Large intestine (tissue), 3 donors: Measurements from ENCODE around the gene PTPRM. TPM values are rescaled to one million over a fixed set of nuclear protein-coding genes. Genes with fewer than 3 reads are reported as not detected.

Source experiments
- DNase-seq, 2 donors: peaks; one replicate each; pipeline versions ENCODE4 v3.0.0 to v3.0.0-alpha.2; 2013
- H3K27ac ChIP-seq: one replicate; pipeline ENCODE4 v1.5.1; 2013; ENCODE audit warnings: low read length
- H3K27me3 ChIP-seq: 2 replicates; pipeline ENCODE4 v1.6.1; 2013; ENCODE audit warnings: low read length; ENCODE audit not compliant: control insufficient read depth, insufficient read depth
- H3K36me3 ChIP-seq: 2 replicates; pipeline ENCODE4 v1.6.1; 2013; ENCODE audit warnings: low read length; ENCODE audit not compliant: control insufficient read depth, insufficient read depth
- H3K4me1 ChIP-seq: one replicate; pipeline ENCODE4 v1.6.1; 2013; ENCODE audit warnings: low read length; ENCODE audit not compliant: control insufficient read depth, insufficient read depth
- H3K4me3 ChIP-seq: one replicate; pipeline ENCODE4 v1.5.1; 2013; ENCODE audit warnings: low read length
- H3K9me3 ChIP-seq: one replicate; pipeline ENCODE4 v1.6.1; 2013; ENCODE audit warnings: mild to moderate bottlenecking, low read depth, low read length, moderate library complexity; ENCODE audit not compliant: control insufficient read depth
- WGBS: methylation state at CpG from one replicate; pipeline ENCODE4 v1.1.5; 2013; ENCODE audit warnings: low lambda C conversion rate; ENCODE audit not compliant: insufficient coverage; 5-methylcytosine and 5-hydroxymethylcytosine counted together
- polyA plus RNA-seq: library from polyadenylated mRNA; unstranded; fragments of 120-200 nt; gene quantifications from one replicate; pipeline ENCODE4 v1.2.1, GENCODE V29; 2013

The PTPRM gene
- polyA plus RNA-seq, 1 donor, result 27.2 TPM

DNA sequence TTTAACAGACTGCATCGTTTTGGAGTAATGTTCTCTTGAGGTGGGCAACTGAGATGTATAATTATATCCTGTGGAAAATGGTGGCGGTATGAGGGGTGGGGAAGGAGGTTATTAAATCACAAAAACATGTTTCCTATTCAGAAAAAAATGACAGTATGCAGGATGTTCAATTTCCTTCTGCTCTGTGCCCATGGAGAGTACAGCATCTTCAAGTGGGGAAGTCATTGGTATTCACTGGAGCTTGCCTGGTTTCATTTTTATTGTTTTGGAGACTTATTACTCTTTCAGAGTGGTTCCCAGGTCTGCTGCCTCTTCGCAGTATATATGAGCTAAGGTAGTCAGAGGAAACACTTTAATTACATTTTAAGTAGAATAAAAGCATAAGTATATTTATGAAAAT is 723.3 kb downstream of the PTPRM start:
- H3K9me3 ChIP-seq, result no peaks in the 10 kb centered on the region
- WGBS, result no CpG with 5 or more reads among the region's 3 CpGs
- H3K36me3 ChIP-seq, result no peaks in the 10 kb centered on the region
- no peak for DNase-seq
- H3K27me3 ChIP-seq, result no peaks in the 10 kb centered on the region
- H3K27ac ChIP-seq, result no peak overlapping the region
- H3K4me1 ChIP-seq, result no peaks in the 10 kb centered on the region
- H3K4me3 ChIP-seq, result no peak overlapping the region

GRCh38 chr18:8290913-8291312 is 723.8 kb downstream of the PTPRM start:
- H3K4me3 ChIP-seq, result no peak overlapping the region
- no peak for DNase-seq
- no peaks in the 10 kb centered on the region for H3K4me1 ChIP-seq
- H3K27me3 ChIP-seq, result no peaks in the 10 kb centered on the region
- H3K27ac ChIP-seq, result no peak overlapping the region
- H3K9me3 ChIP-seq, result no peaks in the 10 kb centered on the region
- H3K36me3 ChIP-seq, result no peaks in the 10 kb centered on the region
- WGBS, result 80% methylated on average over 1 of the region's 1 CpG

DNA sequence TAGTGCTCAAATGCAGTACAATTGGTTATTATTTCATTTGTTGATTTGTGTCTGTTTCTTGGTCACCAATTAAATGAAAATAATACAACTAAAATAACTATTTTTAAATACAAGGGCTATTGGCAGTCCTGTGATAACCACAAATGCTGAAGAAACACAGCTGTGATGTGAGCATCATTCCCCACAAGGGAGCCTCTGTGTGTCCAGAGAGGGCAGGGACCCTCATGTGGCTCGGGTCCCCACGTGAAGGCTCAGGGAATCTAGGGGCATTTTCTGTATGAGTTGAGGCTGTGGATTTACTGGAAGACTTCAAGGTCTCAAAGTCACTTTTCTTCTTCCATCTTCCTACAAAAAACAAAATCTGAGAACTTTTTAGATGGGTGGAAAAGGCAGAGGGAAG is 726.1 kb downstream of the PTPRM start:
- Histone ChIP-seq H3K27ac (no peak overlapping the region), H3K4me1 (no peaks in the 10 kb centered on the region), H3K36me3 (peaks cover 2% of the 10 kb centered on the region), H3K4me3 (no peak overlapping the region), H3K9me3 (no peaks in the 10 kb centered on the region), H3K27me3 (no peaks in the 10 kb centered on the region)
- no CpG with 5 or more reads among the region's 2 CpGs for WGBS
- no peak for DNase-seq

- H3K27me3 ChIP-seq, result no peaks in the 10 kb centered on the region
- DNase-seq, result no peak
- no peak overlapping the region for H3K4me3 ChIP-seq
- no peaks in the 10 kb centered on the region for H3K4me1 ChIP-seq
- 91% methylated on average over 4 of the region's 16 CpGs for WGBS
- no peaks in the 10 kb centered on the region for H3K9me3 ChIP-seq
- peaks cover 2% of the 10 kb centered on the region for H3K36me3 ChIP-seq
- no peak overlapping the region for H3K27ac ChIP-seq
Measured at GRCh38 chr18:8296886-8297616, 729.9 kb downstream of the PTPRM start.

DNA sequence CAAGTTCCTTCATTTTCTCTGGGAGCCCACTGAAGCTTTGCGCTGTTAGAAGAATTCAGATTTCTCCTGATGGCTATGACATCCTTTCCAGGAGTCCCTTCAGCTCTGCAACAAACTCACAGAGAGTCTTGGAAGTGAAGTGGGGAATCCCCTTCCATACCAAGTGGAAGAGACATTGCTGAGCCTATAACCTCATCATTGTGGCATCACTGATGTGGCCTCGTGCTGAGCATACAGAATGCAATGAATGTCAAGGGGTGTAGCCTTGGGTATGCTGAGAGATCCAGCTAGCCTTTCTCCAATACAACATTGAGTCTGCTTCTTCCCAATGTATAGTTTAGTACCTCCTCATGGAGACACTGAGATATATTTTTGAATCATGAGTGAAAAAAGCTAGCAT is 731.1 kb downstream of the PTPRM start:
- no peaks in the 10 kb centered on the region for H3K9me3 ChIP-seq
- H3K27ac ChIP-seq, result no peak overlapping the region
- peaks cover 2% of the 10 kb centered on the region for H3K36me3 ChIP-seq
- no peak for DNase-seq
- no peaks in the 10 kb centered on the region for H3K27me3 ChIP-seq
- no CpG with 5 or more reads among the region's 2 CpGs for WGBS
- no peak overlapping the region for H3K4me3 ChIP-seq
- no peaks in the 10 kb centered on the region for H3K4me1 ChIP-seq

GRCh38 chr18:8299054-8299980 is 732.2 kb downstream of the PTPRM start:
- Histone ChIP-seq H3K36me3 (peaks cover 2% of the 10 kb centered on the region), H3K9me3 (no peaks in the 10 kb centered on the region), H3K4me3 (no peak overlapping the region), H3K27ac (no peak overlapping the region), H3K27me3 (no peaks in the 10 kb centered on the region), H3K4me1 (no peaks in the 10 kb centered on the region)
- no CpG with 5 or more reads among the region's 8 CpGs for WGBS
- DNase-seq, result no peak

DNA sequence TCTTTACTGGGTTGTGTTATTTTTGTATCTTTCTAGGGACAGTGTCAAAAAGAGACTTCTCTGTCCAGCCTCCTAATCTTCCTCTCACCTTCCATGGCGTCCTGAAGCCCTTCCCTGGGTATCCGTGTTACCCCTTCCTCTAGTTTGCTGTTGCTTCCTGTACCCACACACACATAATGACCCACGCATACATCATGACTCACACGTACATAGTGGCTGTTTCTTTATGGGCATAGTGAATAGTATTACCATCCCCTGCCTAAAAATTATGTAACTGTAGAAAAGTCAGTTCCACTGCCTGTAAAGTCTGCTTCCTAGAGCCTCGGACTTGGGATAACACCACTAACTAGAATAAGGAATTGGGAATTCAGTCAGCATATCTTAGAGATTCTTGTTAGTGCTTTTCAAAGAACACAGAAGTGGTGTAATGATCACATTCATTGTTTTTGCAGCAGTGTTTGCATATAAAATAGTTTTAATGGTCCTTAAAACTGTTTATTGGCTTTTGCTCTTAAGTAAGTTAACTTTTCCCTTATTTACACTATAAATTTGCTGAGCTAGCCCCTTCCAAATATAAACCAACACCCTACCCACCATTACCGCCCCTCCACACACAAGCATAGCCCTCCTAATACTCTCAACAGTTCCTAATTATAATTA is 733.8 kb downstream of the PTPRM start:
- no peaks in the 10 kb centered on the region for H3K9me3 ChIP-seq

GRCh38 chr18:8301427-8302172 is 734.5 kb downstream of the PTPRM start:
- WGBS, result 90% methylated on average over 4 of the region's 10 CpGs
- Histone ChIP-seq H3K27ac (no peak overlapping the region), H3K4me1 (no peaks in the 10 kb centered on the region), H3K9me3 (no peaks in the 10 kb centered on the region), H3K36me3 (peaks cover 2% of the 10 kb centered on the region), H3K4me3 (no peak overlapping the region), H3K27me3 (no peaks in the 10 kb centered on the region)
- DNase-seq, result peak in 1 of 2 donors; percentile 7

More for the DNA sequence above, 733.8 kb downstream of the PTPRM start:
- H3K4me3 ChIP-seq, result no peak overlapping the region
- no peak overlapping the region for H3K27ac ChIP-seq
- H3K36me3 ChIP-seq, result peaks cover 2% of the 10 kb centered on the region
- DNase-seq, result no peak
- no peaks in the 10 kb centered on the region for H3K27me3 ChIP-seq
- no CpG with 5 or more reads among the region's 6 CpGs for WGBS
- no peaks in the 10 kb centered on the region for H3K4me1 ChIP-seq

DNA sequence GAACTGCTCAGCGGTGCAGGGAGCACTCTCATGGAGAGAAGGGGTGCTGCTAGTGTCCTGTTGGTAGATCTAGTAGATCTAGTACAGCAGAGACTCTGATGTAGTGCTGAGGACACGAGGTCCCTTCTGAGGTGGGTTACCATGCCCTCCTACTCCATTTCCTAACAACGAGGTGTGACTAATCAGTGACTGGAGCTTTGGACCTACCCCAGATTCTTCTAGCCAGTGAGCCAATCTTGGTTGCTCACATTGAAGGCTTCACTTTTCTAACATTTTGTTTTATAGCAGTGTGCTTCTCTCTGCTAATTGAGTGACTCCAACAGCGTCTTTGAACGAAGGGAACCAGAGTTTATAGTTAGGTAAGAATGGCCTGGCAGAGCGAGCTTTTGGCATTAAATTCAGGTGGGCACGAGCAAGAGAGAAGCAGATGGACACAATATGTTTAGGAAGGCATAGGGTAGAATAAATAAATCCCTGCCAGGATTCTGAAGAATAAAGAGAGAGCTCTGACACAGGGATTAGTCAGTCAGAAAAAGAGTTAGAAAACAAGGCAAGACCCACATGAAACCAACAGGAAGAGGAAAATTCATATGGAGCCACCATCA is 736.1 kb downstream of the PTPRM start:
- Histone ChIP-seq H3K4me3 (no peak overlapping the region), H3K4me1 (no peaks in the 10 kb centered on the region), H3K27me3 (no peaks in the 10 kb centered on the region), H3K27ac (no peak overlapping the region), H3K9me3 (no peaks in the 10 kb centered on the region), H3K36me3 (no peaks in the 10 kb centered on the region)
- 85% methylated on average over 2 of the region's 7 CpGs for WGBS
- no peak for DNase-seq
